H1 (cell line): Measurements from ENCODE around the gene TXNDC16. TPM values are rescaled to one million over a fixed set of nuclear protein-coding genes. Genes with fewer than 3 reads are reported as not detected.

ENCODE experiments used
- CTCF ChIA-PET: fragments of 300-600 bp; sonication (Branson Sonifier 250); formaldehyde crosslinking; loops from one replicate; lab custom pipeline; 2021; ENCODE audit not compliant: partially characterized antibody; lab: Charles Lee
- POLR2A ChIA-PET: fragments of 300-600 bp; sonication (Branson Sonifier 250); formaldehyde crosslinking; loops from one replicate; lab custom pipeline; 2021; ENCODE audit warnings: inconsistent platforms; ENCODE audit not compliant: partially characterized antibody; lab: Charles Lee
- DNase-seq, 2 experiments: peaks; one replicate each; pipeline versions ENCODE4 v3.0.0 to v3.0.0-alpha.2; 2010 to 2022; ENCODE audit warnings: low spot score in 2 of 2, low read depth in 1 of 2, mixed read lengths in 1 of 2
- FAIRE-seq: peaks from 2 replicates; lab custom pipeline; 2011; peaks lifted over from hg19 to GRCh38; lab: Jason Lieb, UNC
- H2AFZ ChIP-seq: 2 replicates; pipeline ENCODE4 v1.8.1; 2012; ENCODE audit warnings: low read length, inconsistent platforms
- H2AK5ac ChIP-seq: 2 replicates; pipeline ENCODE4 v1.6.1; 2013; ENCODE audit warnings: low read depth, low read length
- H2BK120ac ChIP-seq: replicated peaks from 2 replicates; pipeline ENCODE3; 2013; ENCODE audit warnings: low read depth, low read length, inconsistent platforms
- H2BK12ac ChIP-seq: 2 replicates; pipeline ENCODE4 v1.6.1; 2013; ENCODE audit warnings: low read depth, low read length
- H2BK15ac ChIP-seq: 2 replicates; pipeline ENCODE4 v1.6.1; 2013; ENCODE audit warnings: low read length
- H2BK20ac ChIP-seq: 2 replicates; pipeline ENCODE4 v1.6.1; 2013; ENCODE audit warnings: low read length
- H2BK5ac ChIP-seq: 2 replicates; pipeline ENCODE4 v1.6.1; 2013; ENCODE audit warnings: low read depth, low read length
- H3K14ac ChIP-seq: 2 replicates; pipeline ENCODE4 v1.6.1; 2013; ENCODE audit warnings: inconsistent platforms; ENCODE audit not compliant: insufficient read length
- H3K18ac ChIP-seq: 2 replicates; pipeline ENCODE4 v1.6.1; 2013; ENCODE audit warnings: low read length; ENCODE audit errors: extremely low read depth
- H3K23ac ChIP-seq: 2 replicates; pipeline ENCODE4 v1.6.1; 2013; ENCODE audit warnings: inconsistent platforms; ENCODE audit not compliant: insufficient read length
- H3K23me2 ChIP-seq: 2 replicates; pipeline ENCODE4 v1.6.1; 2013; ENCODE audit warnings: low read depth, low read length
- H3K27ac ChIP-seq: 2 replicates; pipeline ENCODE4 v1.6.1; 2011; ENCODE audit warnings: low read depth, low read length, inconsistent platforms
- H3K27me3 ChIP-seq, 4 experiments: replicated peaks in 1 of 4; 1 replicate in 1 of 4; 2 replicates in 3 of 4; pipeline versions ENCODE4 v1.6.1 to v1.8.1; 2011 to 2013; ENCODE audit warnings: low read length in 3 of 4, mild to moderate bottlenecking in 3 of 4, inconsistent platforms in 2 of 4, mixed read lengths in 2 of 4, moderate library complexity in 1 of 4; ENCODE audit not compliant: control insufficient read depth in 3 of 4, insufficient read depth in 3 of 4; ENCODE audit errors: extremely low read depth in 1 of 4
- H3K36me3 ChIP-seq, 4 experiments: 2 replicates each; pipeline versions ENCODE4 v1.6.1 to v1.8.1; 2011 to 2013; ENCODE audit warnings: mild to moderate bottlenecking in 4 of 4, low read length in 3 of 4, moderate library complexity in 2 of 4, control low read depth in 1 of 4, inconsistent platforms in 1 of 4; ENCODE audit not compliant: insufficient read depth in 4 of 4, control insufficient read depth in 2 of 4
- H3K4ac ChIP-seq: replicated peaks from 2 replicates; pipeline ENCODE3; 2013; ENCODE audit warnings: low read length, low read depth, mixed read lengths, inconsistent platforms; ENCODE audit not compliant: insufficient read length
- H3K4me1 ChIP-seq, 4 experiments: replicated peaks in 1 of 4; 1 replicate in 1 of 4; 2 replicates in 3 of 4; pipeline versions ENCODE4 v1.6.1 to v1.8.1; 2011 to 2013; ENCODE audit warnings: low read length in 3 of 4, inconsistent platforms in 2 of 4, mixed read lengths in 1 of 4; ENCODE audit not compliant: insufficient read depth in 4 of 4, control insufficient read depth in 3 of 4
- H3K4me2 ChIP-seq, 2 experiments: 2 replicates each; pipeline versions ENCODE4 v1.6.1 to v1.8.1; 2011 to 2013; ENCODE audit warnings: low read depth in 2 of 2, low read length in 2 of 2, control low read depth in 1 of 2, inconsistent platforms in 1 of 2, mild to moderate bottlenecking in 1 of 2; ENCODE audit not compliant: insufficient read depth in 1 of 2
- H3K4me3 ChIP-seq, 4 experiments: fragments of 200-600, 300-600 bp in 1 of 4; sonication (generic), shearing (Covaris generic), sonication (Bioruptor Twin) in 1 of 4; 2 replicates each; pipeline versions ENCODE4 v1.5.1 to v1.8.1; 2011 to 2016; ENCODE audit warnings: low read length in 4 of 4, low read depth in 3 of 4, control low read depth in 2 of 4, inconsistent platforms in 2 of 4, mild to moderate bottlenecking in 2 of 4, mixed read lengths in 1 of 4, moderate library complexity in 1 of 4; ENCODE audit not compliant: insufficient read depth in 2 of 4; ENCODE audit errors: extremely low read depth in 1 of 4
- H3K56ac ChIP-seq: replicated peaks from 2 replicates; pipeline ENCODE3; 2013; ENCODE audit warnings: low read depth, mild to moderate bottlenecking, mixed read lengths, low read length, inconsistent platforms; ENCODE audit not compliant: insufficient read length
- H3K79me1 ChIP-seq: 2 replicates; pipeline ENCODE4 v1.6.1; 2013; ENCODE audit warnings: low read depth, low read length, control low read depth
- H3K79me2 ChIP-seq, 2 experiments: 2 replicates each; pipeline versions ENCODE4 v1.6.1 to v1.8.1; 2012 to 2013; ENCODE audit warnings: low read length in 2 of 2, mild to moderate bottlenecking in 2 of 2, inconsistent platforms in 1 of 2; ENCODE audit not compliant: insufficient read depth in 2 of 2, control insufficient read depth in 1 of 2
- H3K9ac ChIP-seq, 4 experiments: replicated peaks in 1 of 4; 1 replicate in 1 of 4; 2 replicates in 3 of 4; pipeline versions ENCODE4 v1.6.1 to v1.8.1; 2011 to 2013; ENCODE audit warnings: low read depth in 3 of 4, low read length in 3 of 4, control low read depth in 2 of 4, mild to moderate bottlenecking in 2 of 4, moderate library complexity in 2 of 4, inconsistent platforms in 1 of 4; ENCODE audit errors: extremely low read depth in 1 of 4
- H3K9me3 ChIP-seq, 2 experiments: 2 replicates each; pipeline versions ENCODE4 v1.6.1 to v1.8.1; 2012 to 2013; ENCODE audit warnings: mild to moderate bottlenecking in 2 of 2, moderate library complexity in 2 of 2, control low read depth in 1 of 2, inconsistent platforms in 1 of 2, low read depth in 1 of 2, low read length in 1 of 2, mixed read lengths in 1 of 2; ENCODE audit not compliant: insufficient read depth in 2 of 2
- H4K20me1 ChIP-seq, 2 experiments: replicated peaks in 1 of 2; 2 replicates each; pipeline versions ENCODE3 to v1.8.1; 2011 to 2013; ENCODE audit warnings: inconsistent platforms in 2 of 2, low read length in 2 of 2, mild to moderate bottlenecking in 1 of 2; ENCODE audit not compliant: insufficient read depth in 2 of 2, control insufficient read depth in 1 of 2
- H4K5ac ChIP-seq: 2 replicates; pipeline ENCODE4 v1.6.1; 2013; ENCODE audit warnings: low read length, low read depth, mixed read lengths, inconsistent platforms; ENCODE audit not compliant: insufficient read length
- H4K8ac ChIP-seq: 2 replicates; pipeline ENCODE4 v1.8.0; 2013; ENCODE audit warnings: mild to moderate bottlenecking, moderate library complexity, low read length, inconsistent platforms; ENCODE audit not compliant: insufficient read depth; ENCODE audit errors: extremely low read depth
- H4K91ac ChIP-seq: replicated peaks from 2 replicates; pipeline ENCODE3; 2013; ENCODE audit warnings: low read length, mixed read lengths, inconsistent platforms; ENCODE audit not compliant: insufficient read length
- BACH1 ChIP-seq: IDR thresholded peaks from 2 replicates; pipeline ENCODE4 v1.6.1; 2012; ENCODE audit warnings: low read length, improper control_type of control experiment
- FOSL1 ChIP-seq: IDR thresholded peaks from 2 replicates; pipeline ENCODE4 v1.6.1; 2011; ENCODE audit warnings: mild to moderate bottlenecking, low read depth, low read length, moderate library complexity; ENCODE audit not compliant: insufficient read depth
- GTF2F1 ChIP-seq: IDR thresholded peaks from 2 replicates; pipeline ENCODE4 v1.6.1; 2012; ENCODE audit warnings: low read depth, low read length, improper control_type of control experiment, borderline replicate concordance
- HDAC2 ChIP-seq, 2 experiments: fragments of 300-600 bp in 1 of 2; sonication (generic) in 1 of 2; IDR thresholded peaks; 2 replicates each; pipeline ENCODE4 v1.6.1; 2011 to 2012; ENCODE audit warnings: low read depth in 2 of 2, low read length in 2 of 2, mild to moderate bottlenecking in 2 of 2, moderate library complexity in 2 of 2, borderline replicate concordance in 1 of 2, inconsistent platforms in 1 of 2
- HDAC6 ChIP-seq: IDR thresholded peaks from one replicate; pipeline ENCODE4 v1.7.1; 2012; ENCODE audit warnings: low read depth, mild to moderate bottlenecking, inconsistent platforms, low read length, moderate library complexity
- KDM4A ChIP-seq: IDR thresholded peaks from one replicate; pipeline ENCODE4 v1.7.1; 2012; ENCODE audit warnings: low read depth, mild to moderate bottlenecking, moderate library complexity, low read length, inconsistent platforms; ENCODE audit not compliant: severe bottlenecking
- NANOG ChIP-seq: IDR thresholded peaks from 2 replicates; pipeline ENCODE4 v1.6.1; 2011; ENCODE audit warnings: low read length, low read depth, mild to moderate bottlenecking, inconsistent platforms; ENCODE audit not compliant: insufficient read depth, poor library complexity, severe bottlenecking
- POU5F1 ChIP-seq: IDR thresholded peaks from 2 replicates; pipeline ENCODE4 v1.6.1; 2011; ENCODE audit warnings: low read depth, mild to moderate bottlenecking, low read length, moderate library complexity
- RNF2 ChIP-seq: fragments of 200-900, 300-1000 bp; sonication (generic); IDR thresholded peaks from 2 replicates; pipeline ENCODE4 v1.7.1; 2016; ENCODE audit warnings: borderline replicate concordance, low read depth, mild to moderate bottlenecking, antibody characterized with exemption, low read length; ENCODE audit not compliant: poor library complexity, severe bottlenecking; ENCODE audit errors: missing control alignments
- SIRT6 ChIP-seq: IDR thresholded peaks from one replicate; pipeline ENCODE4 v1.7.1; 2012; ENCODE audit warnings: low read length, inconsistent platforms
- SP1 ChIP-seq: IDR thresholded peaks from 2 replicates; pipeline ENCODE4 v1.6.1; 2011; ENCODE audit warnings: low read depth, low read length
- SUZ12 ChIP-seq: fragments of 200-600 bp; sonication (generic); IDR thresholded peaks from 2 replicates; pipeline ENCODE4 v1.6.1; 2012; ENCODE audit warnings: mild to moderate bottlenecking, inconsistent platforms, low read length, moderate library complexity, mixed read lengths
- TAF1 ChIP-seq: IDR thresholded peaks from 2 replicates; pipeline ENCODE4 v1.6.1; 2011; ENCODE audit warnings: mild to moderate bottlenecking, low read depth, low read length
- TAF7 ChIP-seq: optimal IDR thresholded peaks from 2 replicates; pipeline ENCODE3; 2011; ENCODE audit warnings: low read depth, mild to moderate bottlenecking, inconsistent platforms, low read length, moderate library complexity, borderline replicate concordance
- WGBS, 2 experiments: shearing (Covaris generic) in 1 of 2; methylation state at CpG; one replicate each; pipeline versions ENCODE4 v1.1.6 to v1.1.7; 2013 to 2015; ENCODE audit warnings: low lambda C conversion rate in 2 of 2, mixed read lengths in 2 of 2, inconsistent platforms in 1 of 2, low coverage in 1 of 2, missing lambda C conversion rate in 1 of 2; ENCODE audit not compliant: insufficient replicate concordance in 2 of 2, insufficient coverage in 1 of 2, insufficient read length in 1 of 2; ENCODE audit errors: extremely low coverage in 1 of 2, missing lambda C conversion rate in 1 of 2; 5-methylcytosine and 5-hydroxymethylcytosine counted together
- polyA plus RNA-seq, 7 experiments: library from polyadenylated mRNA; depleted of rRNA in 3 of 7; stranded (reverse) in 5 of 7; unstranded in 2 of 7; fragments of >200 nt in 5 of 7; fragments of 200-250 nt in 2 of 7; gene quantifications; 1 replicate in 5 of 7; 2 replicates in 1 of 7; 4 replicates in 1 of 7; pipeline versions ENCODE4 v1.2.1 to v1.2.3, GENCODE V29; 2011 to 2013; ENCODE audit warnings: missing spikeins in 2 of 7, mixed read lengths in 2 of 7
- total RNA-seq: library from RNA; stranded (reverse); fragmentation: NEBNext Ultra II Directional; extraction: Animal tissue kit (Norgen Biotek cat#: 25700); gene quantifications from 2 replicates; pipeline ENCODE4 v1.2.1, GENCODE V29; 2021

Gene TXNDC16
- total and polyA plus RNA-seq, 2 of the 8 experiments (the other 6 are each of a cell fraction or from before 2014, with no cell fraction given) = 6.7 to 14.3 TPM

DNA sequence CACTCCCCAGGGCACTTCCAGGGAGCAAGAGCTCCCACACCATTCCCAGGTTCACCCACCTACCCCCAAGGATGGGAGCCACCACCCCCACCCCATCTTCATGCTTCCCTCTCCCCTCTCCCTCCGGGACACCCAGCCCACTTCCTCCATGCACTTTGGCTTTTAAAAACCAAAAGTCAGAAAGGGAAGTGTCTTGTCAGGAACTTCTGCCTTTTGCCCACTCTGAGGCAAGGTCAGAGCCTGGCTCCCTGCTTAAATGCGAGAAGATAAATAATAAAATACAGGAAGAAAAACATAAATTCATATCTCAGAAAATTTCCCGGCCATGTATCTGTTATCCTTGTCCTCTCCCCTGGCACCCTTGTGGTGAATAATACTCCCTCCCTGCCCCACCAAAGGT lies 156.6 kb downstream of the TXNDC16 start:
- POLR2A ChIA-PET = no interaction called here
- H3K18ac ChIP-seq = no peak overlapping the region
- H3K14ac ChIP-seq = no peak overlapping the region
- no peak overlapping the region for H3K4me3 ChIP-seq
- no peaks in the 10 kb centered on the region for H4K20me1 ChIP-seq
- no peak overlapping the region for H4K91ac ChIP-seq
- H2AFZ ChIP-seq = no peak overlapping the region
- H2BK5ac ChIP-seq = no peak overlapping the region
- no peak overlapping the region for H4K5ac ChIP-seq
- H3K4me1 ChIP-seq = no peaks in the 10 kb centered on the region
- no peak overlapping the region for H3K4me2 ChIP-seq
- H3K9ac ChIP-seq = no peak overlapping the region
- no peak overlapping the region for H3K27ac ChIP-seq
- H2BK20ac ChIP-seq = no peak overlapping the region
- no peak overlapping the region for H2BK12ac ChIP-seq
- H3K9me3 ChIP-seq = no peaks in the 10 kb centered on the region
- no peak overlapping the region for H2AK5ac ChIP-seq
- H2BK15ac ChIP-seq = no peak overlapping the region
- no peaks in the 10 kb centered on the region for H3K79me1 ChIP-seq
- no peaks in the 10 kb centered on the region for H3K79me2 ChIP-seq
- H4K8ac ChIP-seq = no peak overlapping the region
- no peak overlapping the region for H3K56ac ChIP-seq
- WGBS, 2 experiments = 91% methylated on average over 3 of the region's 3 CpGs; no CpG with 5 or more reads in 1 of the 2 experiments
- DNase-seq (no peak), FAIRE-seq (no peak)
- H3K27me3 ChIP-seq = no peaks in the 10 kb centered on the region
- H3K36me3 ChIP-seq = no peaks in the 10 kb centered on the region
- no peak overlapping the region for H2BK120ac ChIP-seq
- CTCF ChIA-PET = no interaction called here
- no peak overlapping the region for H3K4ac ChIP-seq
- H3K23me2 ChIP-seq = no peaks in the 10 kb centered on the region
- H3K23ac ChIP-seq = no peak overlapping the region
- TF ChIP-seq HDAC6 (no peak), GTF2F1 (no peak), SIRT6 (no peak), TAF1 (no peak), RNF2 (no peak), BACH1 (no peak), HDAC2 (IDR thresholded peaks at IDR 0.05; ENCODE audit: borderline replicate concordance in 1 of 2, low read depth in 2 of 2, low read length in 2 of 2) (no peak), POU5F1 (no peak), NANOG (no peak), FOSL1 (no peak), KDM4A (no peak), SUZ12 (no peak), TAF7 (no peak), SP1 (no peak)
